ENCODE measurements around the gene SLC5A4. TPM values are rescaled to one million over a fixed set of nuclear protein-coding genes. Genes with fewer than 3 reads are reported as not detected.
"Not testable (repeated sequence)": the region's sequence is repeated elsewhere in the genome, so short reads cannot be mapped to it uniquely, and the experiment has no call there.

The SLC5A4 gene
- total and polyA plus RNA-seq, 5 donors from 2014 or later: not detected

- Mint-ChIP-seq H3K4me1 (peaks cover 0 to 75% (median 23%) of the 10 kb centered on the region in 4 donors), H3K27me3 (peaks cover 34% of the 10 kb centered on the region), H3K36me3 (no peaks in the 10 kb centered on the region), H3K9me3 (no peaks in the 10 kb centered on the region), H3K27ac (peak overlapping the region in 1 of 3 donors; percentile 55), H3K4me3 (peak overlapping the region; percentile 12 to 94 (median 74))
- Histone ChIP-seq H3K36me3 (ENCODE audit: control insufficient read depth, insufficient read depth, low read length) (no peaks in the 10 kb centered on the region), H3K4me1 (ENCODE audit: control insufficient read depth, insufficient read depth, low read length, poor library complexity, severe bottlenecking) (peaks cover 42% of the 10 kb centered on the region), H3K9me3 (ENCODE audit: control insufficient read depth in 2 of 2, low read length in 2 of 2) (no peaks in the 10 kb centered on the region), H3K4me3 (ENCODE audit: low read depth, low read length) (no peak overlapping the region), H3K27me3 (ENCODE audit: control insufficient read depth, insufficient read depth, low read length) (no peaks in the 10 kb centered on the region), H3K27ac (ENCODE audit: insufficient read depth, low read length, poor library complexity, severe bottlenecking) (no peak overlapping the region)
- ATAC-seq (ENCODE audit: low read depth in 2 of 2): no peak
- peak in 2 of 3 donors; percentile 32 to 56 for DNase-seq
Observed at GRCh38 chr22:32202539-32203180, 52.5 kb downstream of the SLC5A4 start.

DNA sequence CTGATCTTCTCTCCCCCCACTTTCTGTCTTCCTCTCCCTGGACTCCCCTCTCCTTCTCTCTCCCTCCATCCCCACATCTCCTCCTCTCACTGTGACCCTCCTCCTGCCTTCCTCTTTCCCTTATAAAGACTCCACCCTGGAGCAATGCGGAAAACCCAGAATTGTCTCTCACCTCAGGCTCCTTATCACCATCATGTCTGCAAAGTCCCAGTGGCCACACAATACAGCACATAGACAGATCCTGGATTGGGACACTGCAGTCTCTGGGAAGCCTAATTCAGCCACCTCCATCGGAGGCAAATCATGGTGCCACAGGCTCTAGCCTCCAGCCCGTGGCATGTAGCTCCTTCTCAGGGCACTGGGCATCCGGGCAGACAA, 53.0 kb downstream of the SLC5A4 start:
- no peaks in the 10 kb centered on the region for H3K36me3 Mint-ChIP-seq
- peaks cover 0 to under 1% (median 0%) of the 10 kb centered on the region in 7 donors for H3K9me3 Mint-ChIP-seq
- Histone ChIP-seq H3K36me3 (ENCODE audit: control insufficient read depth, insufficient read depth, low read length) (no peaks in the 10 kb centered on the region), H3K4me3 (ENCODE audit: low read depth, low read length) (no peak overlapping the region), H3K4me1 (ENCODE audit: control insufficient read depth, insufficient read depth, low read length, poor library complexity, severe bottlenecking) (peaks cover 42% of the 10 kb centered on the region), H3K27me3 (ENCODE audit: control insufficient read depth, insufficient read depth, low read length) (no peaks in the 10 kb centered on the region), H3K9me3 (ENCODE audit: control insufficient read depth in 2 of 2, low read length in 2 of 2) (no peaks in the 10 kb centered on the region), H3K27ac (ENCODE audit: insufficient read depth, low read length, poor library complexity, severe bottlenecking) (no peak overlapping the region)
- H3K4me3 Mint-ChIP-seq: peak overlapping the region in 3 of 4 donors; percentile 59 to 94 (median 88)
- DNase-seq: no peak
- H3K27me3 Mint-ChIP-seq: peaks cover 34% of the 10 kb centered on the region
- H3K27ac Mint-ChIP-seq: peak overlapping the region in 1 of 3 donors; percentile 55
- no peak for ATAC-seq (ENCODE audit: low read depth in 2 of 2)
- H3K4me1 Mint-ChIP-seq: peaks cover 0 to 71% (median 23%) of the 10 kb centered on the region in 4 donors

GRCh38 chr22:32200752-32201151, 54.4 kb downstream of the SLC5A4 start:
- DNase-seq (peak in 1 of 3 donors; percentile 74), ATAC-seq (ENCODE audit: low read depth in 2 of 2) (peak in 1 of 2 donors; percentile 13)
- Histone ChIP-seq H3K36me3 (ENCODE audit: control insufficient read depth, insufficient read depth, low read length) (no peaks in the 10 kb centered on the region), H3K9me3 (ENCODE audit: control insufficient read depth in 2 of 2, low read length in 2 of 2) (no peaks in the 10 kb centered on the region), H3K27me3 (ENCODE audit: control insufficient read depth, insufficient read depth, low read length) (no peaks in the 10 kb centered on the region), H3K27ac (ENCODE audit: insufficient read depth, low read length, poor library complexity, severe bottlenecking) (no peak overlapping the region), H3K4me3 (ENCODE audit: low read depth, low read length) (no peak overlapping the region), H3K4me1 (ENCODE audit: control insufficient read depth, insufficient read depth, low read length, poor library complexity, severe bottlenecking) (peaks cover 39% of the 10 kb centered on the region)
- peaks cover 25% of the 10 kb centered on the region for H3K27me3 Mint-ChIP-seq
- no peaks in the 10 kb centered on the region for H3K36me3 Mint-ChIP-seq
- peak overlapping the region in 3 of 4 donors; percentile 4 to 56 (median 19) for H3K4me3 Mint-ChIP-seq
- H3K27ac Mint-ChIP-seq: peak overlapping the region in 2 of 3 donors; percentile 56 to 85
- peaks cover 0 to 59% (median 19%) of the 10 kb centered on the region in 4 donors for H3K4me1 Mint-ChIP-seq
- peaks cover 0 to 3% (median 0%) of the 10 kb centered on the region in 7 donors for H3K9me3 Mint-ChIP-seq

DNA sequence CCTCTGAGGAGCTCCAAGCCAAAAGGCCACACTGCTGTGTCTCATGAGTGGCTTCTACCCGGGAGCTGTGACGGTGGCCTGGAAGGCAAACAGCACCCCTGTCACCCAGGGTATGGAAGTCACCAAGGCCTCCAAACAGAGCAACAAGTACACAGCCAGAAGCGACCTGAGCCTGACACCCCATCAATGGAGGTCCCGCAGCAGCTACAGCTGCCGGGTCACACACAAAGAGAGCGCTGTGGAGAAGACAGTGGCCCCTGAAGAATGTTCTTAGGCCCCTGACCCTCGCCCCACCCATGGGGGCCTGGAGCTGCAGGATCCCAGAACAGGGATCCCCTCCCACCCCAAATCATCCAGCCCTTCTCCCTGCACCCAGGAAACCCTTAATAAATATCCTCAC, 55.2 kb downstream of the SLC5A4 start:
- H3K27ac ChIP-seq (ENCODE audit: insufficient read depth, low read length, poor library complexity, severe bottlenecking): no peak overlapping the region
- H3K36me3 ChIP-seq (ENCODE audit: control insufficient read depth, insufficient read depth, low read length): no peaks in the 10 kb centered on the region
- no peaks in the 10 kb centered on the region for H3K27me3 ChIP-seq (ENCODE audit: control insufficient read depth, insufficient read depth, low read length)
- no peak overlapping the region for H3K4me3 Mint-ChIP-seq
- DNase-seq (no peak), ATAC-seq (ENCODE audit: low read depth in 2 of 2) (no peak)
- H3K4me1 Mint-ChIP-seq: peaks cover 0 to 52% (median 18%) of the 10 kb centered on the region in 4 donors
- H3K27ac Mint-ChIP-seq: peak overlapping the region in 1 of 3 donors; percentile 56
- H3K4me3 ChIP-seq (ENCODE audit: low read depth, low read length): no peak overlapping the region
- H3K9me3 ChIP-seq (ENCODE audit: control insufficient read depth in 2 of 2, low read length in 2 of 2): no peaks in the 10 kb centered on the region
- peaks cover 23% of the 10 kb centered on the region for H3K27me3 Mint-ChIP-seq
- peaks cover 0 to 3% (median 0%) of the 10 kb centered on the region in 7 donors for H3K9me3 Mint-ChIP-seq
- peaks cover 35% of the 10 kb centered on the region for H3K4me1 ChIP-seq (ENCODE audit: control insufficient read depth, insufficient read depth, low read length, poor library complexity, severe bottlenecking)
- H3K36me3 Mint-ChIP-seq: no peaks in the 10 kb centered on the region

- H3K9me3 ChIP-seq (ENCODE audit: control insufficient read depth in 2 of 2, low read length in 2 of 2): no peaks in the 10 kb centered on the region
- peaks cover 35% of the 10 kb centered on the region for H3K4me1 ChIP-seq (ENCODE audit: control insufficient read depth, insufficient read depth, low read length, poor library complexity, severe bottlenecking)
- ATAC-seq (ENCODE audit: low read depth in 2 of 2): no peak
- H3K4me3 Mint-ChIP-seq: no peak overlapping the region
- H3K27me3 Mint-ChIP-seq: peaks cover 20% of the 10 kb centered on the region
- no peak overlapping the region for H3K4me3 ChIP-seq (ENCODE audit: low read depth, low read length)
- H3K9me3 Mint-ChIP-seq: peaks cover 0 to 3% (median 0%) of the 10 kb centered on the region in 7 donors
- peaks cover 0 to 45% (median 15%) of the 10 kb centered on the region in 4 donors for H3K4me1 Mint-ChIP-seq
- H3K36me3 ChIP-seq (ENCODE audit: control insufficient read depth, insufficient read depth, low read length): no peaks in the 10 kb centered on the region
- H3K27ac ChIP-seq (ENCODE audit: insufficient read depth, low read length, poor library complexity, severe bottlenecking): no peak overlapping the region
- DNase-seq: no peak
- H3K27me3 ChIP-seq (ENCODE audit: control insufficient read depth, insufficient read depth, low read length): no peaks in the 10 kb centered on the region
- H3K27ac Mint-ChIP-seq: no peak overlapping the region
- no peaks in the 10 kb centered on the region for H3K36me3 Mint-ChIP-seq
Observed at GRCh38 chr22:32199341-32199740, 55.8 kb downstream of the SLC5A4 start.

- H3K36me3 ChIP-seq (ENCODE audit: control insufficient read depth, insufficient read depth, low read length); H3K27ac ChIP-seq (ENCODE audit: insufficient read depth, low read length, poor library complexity, severe bottlenecking); DNase-seq; H3K4me3 Mint-ChIP-seq; H3K9me3 ChIP-seq (ENCODE audit: control insufficient read depth in 2 of 2, low read length in 2 of 2); H3K9me3 Mint-ChIP-seq; H3K27me3 ChIP-seq (ENCODE audit: control insufficient read depth, insufficient read depth, low read length); H3K36me3 Mint-ChIP-seq; H3K4me3 ChIP-seq (ENCODE audit: low read depth, low read length); ATAC-seq (ENCODE audit: low read depth in 2 of 2): not testable (repeated sequence)
- Mint-ChIP-seq H3K27ac (peak overlapping the region in 1 of 3 donors; percentile 48), H3K27me3 (peaks cover 17% of the 10 kb centered on the region), H3K4me1 (peaks cover 0 to 29% (median 14%) of the 10 kb centered on the region in 4 donors)
- peaks cover 20% of the 10 kb centered on the region for H3K4me1 ChIP-seq (ENCODE audit: control insufficient read depth, insufficient read depth, low read length, poor library complexity, severe bottlenecking)
Observed at GRCh38 chr22:32197553-32198226, 57.5 kb downstream of the SLC5A4 start.

GRCh38 chr22:32195900-32196299, 59.2 kb downstream of the SLC5A4 start:
- not testable (repeated sequence) for ATAC-seq (ENCODE audit: low read depth in 2 of 2); H3K9me3 Mint-ChIP-seq; H3K27ac ChIP-seq (ENCODE audit: insufficient read depth, low read length, poor library complexity, severe bottlenecking); H3K36me3 Mint-ChIP-seq; H3K4me3 ChIP-seq (ENCODE audit: low read depth, low read length); H3K27ac Mint-ChIP-seq; H3K9me3 ChIP-seq (ENCODE audit: control insufficient read depth in 2 of 2, low read length in 2 of 2); DNase-seq; H3K4me1 ChIP-seq (ENCODE audit: control insufficient read depth, insufficient read depth, low read length, poor library complexity, severe bottlenecking); H3K4me3 Mint-ChIP-seq; H3K36me3 ChIP-seq (ENCODE audit: control insufficient read depth, insufficient read depth, low read length); H3K27me3 ChIP-seq (ENCODE audit: control insufficient read depth, insufficient read depth, low read length)
- Mint-ChIP-seq H3K27me3 (peaks cover 12% of the 10 kb centered on the region), H3K4me1 (peaks cover 0 to 14% (median 6%) of the 10 kb centered on the region in 4 donors)
